ENCODE data around the gene USP6. TPM values are rescaled to one million over a fixed set of nuclear protein-coding genes. Genes with fewer than 3 reads are reported as not detected.
"Not testable (repeated sequence)": the region's sequence is repeated elsewhere in the genome, so short reads cannot be mapped to it uniquely, and the experiment has no call there.

Gene USP6
- total RNA-seq, 2 donors from 2014 or later, result 0.13 TPM

DNA sequence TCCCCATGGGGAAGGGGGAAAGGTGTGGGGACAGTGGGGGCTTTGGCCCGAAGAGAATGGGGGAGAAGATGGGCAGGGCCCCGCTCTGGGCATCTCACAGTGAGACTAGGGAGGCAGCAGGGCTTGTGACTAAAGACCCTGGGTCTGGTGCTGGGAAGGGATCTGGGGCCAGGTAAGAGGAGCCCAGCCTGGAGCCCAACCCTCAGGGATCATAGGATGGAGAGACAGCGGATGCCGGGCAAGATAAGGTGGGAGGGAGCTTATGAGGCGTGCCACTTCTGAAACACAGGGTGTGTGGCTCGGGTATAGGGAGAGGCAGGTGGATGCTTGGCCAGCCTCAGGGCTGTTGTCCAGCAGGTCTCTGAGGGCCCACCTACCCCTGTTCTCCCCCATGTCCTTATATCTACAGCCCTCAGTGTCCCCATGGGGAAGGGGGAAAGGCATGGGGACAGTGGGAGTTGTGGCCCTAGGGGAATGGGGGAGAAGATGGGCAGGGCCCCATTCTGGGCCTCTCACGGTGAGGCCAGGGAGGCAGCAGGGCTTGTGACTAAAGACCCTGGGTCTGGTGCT is 15.4 kb downstream of the USP6 start:
- Histone ChIP-seq H3K9me3 (ENCODE audit: control insufficient read depth, low read length) (no peaks in the 10 kb centered on the region), H3K27me3 (ENCODE audit: control insufficient read depth, insufficient read depth, low read length, poor library complexity, severe bottlenecking) (peaks cover 2% of the 10 kb centered on the region), H3K36me3 (ENCODE audit: control insufficient read depth, insufficient read depth, low read length) (no peaks in the 10 kb centered on the region), H3K9ac (ENCODE audit: extremely low read depth, low read length, poor library complexity, severe bottlenecking) (no peak overlapping the region), H3K4me1 (ENCODE audit: control insufficient read depth, insufficient read depth, low read length) (no peaks in the 10 kb centered on the region), H3K4me3 (ENCODE audit: low read length) (no peak overlapping the region), H3K27ac (ENCODE audit: low read depth, low read length) (no peak overlapping the region)
- TF ChIP-seq, protein P1, sequence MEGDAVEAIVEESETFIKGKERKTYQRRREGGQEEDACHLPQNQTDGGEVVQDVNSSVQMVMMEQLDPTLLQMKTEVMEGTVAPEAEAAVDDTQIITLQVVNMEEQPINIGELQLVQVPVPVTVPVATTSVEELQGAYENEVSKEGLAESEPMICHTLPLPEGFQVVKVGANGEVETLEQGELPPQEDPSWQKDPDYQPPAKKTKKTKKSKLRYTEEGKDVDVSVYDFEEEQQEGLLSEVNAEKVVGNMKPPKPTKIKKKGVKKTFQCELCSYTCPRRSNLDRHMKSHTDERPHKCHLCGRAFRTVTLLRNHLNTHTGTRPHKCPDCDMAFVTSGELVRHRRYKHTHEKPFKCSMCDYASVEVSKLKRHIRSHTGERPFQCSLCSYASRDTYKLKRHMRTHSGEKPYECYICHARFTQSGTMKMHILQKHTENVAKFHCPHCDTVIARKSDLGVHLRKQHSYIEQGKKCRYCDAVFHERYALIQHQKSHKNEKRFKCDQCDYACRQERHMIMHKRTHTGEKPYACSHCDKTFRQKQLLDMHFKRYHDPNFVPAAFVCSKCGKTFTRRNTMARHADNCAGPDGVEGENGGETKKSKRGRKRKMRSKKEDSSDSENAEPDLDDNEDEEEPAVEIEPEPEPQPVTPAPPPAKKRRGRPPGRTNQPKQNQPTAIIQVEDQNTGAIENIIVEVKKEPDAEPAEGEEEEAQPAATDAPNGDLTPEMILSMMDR (conservative IDR thresholded peaks at IDR 0.05), result no peak
- Mint-ChIP-seq H3K9me3 (no peaks in the 10 kb centered on the region), H3K27me3 (ENCODE audit: insufficient read depth) (peaks cover 46% of the 10 kb centered on the region), H3K4me3 (no peak overlapping the region), H3K4me1 (no peaks in the 10 kb centered on the region), H3K36me3 (ENCODE audit: low read depth) (no peaks in the 10 kb centered on the region), H3K27ac (no peak overlapping the region)
- DNase-seq, result no peak
- WGBS, 2 experiments (ENCODE audit: insufficient coverage in 1 of 2, insufficient read length in 1 of 2), result 86 to 92% methylated on average over 5 to 7 of the region's 7 CpGs

- not testable (repeated sequence) for H3K27ac ChIP-seq (ENCODE audit: low read depth, low read length); H3K4me3 Mint-ChIP-seq; H3K4me3 ChIP-seq (ENCODE audit: low read length); H3K4me1 Mint-ChIP-seq; H3K4me1 ChIP-seq (ENCODE audit: control insufficient read depth, insufficient read depth, low read length); H3K9ac ChIP-seq (ENCODE audit: extremely low read depth, low read length, poor library complexity, severe bottlenecking); H3K27ac Mint-ChIP-seq; H3K36me3 Mint-ChIP-seq (ENCODE audit: low read depth); H3K36me3 ChIP-seq (ENCODE audit: control insufficient read depth, insufficient read depth, low read length); H3K27me3 ChIP-seq (ENCODE audit: control insufficient read depth, insufficient read depth, low read length, poor library complexity, severe bottlenecking); H3K9me3 Mint-ChIP-seq; H3K9me3 ChIP-seq (ENCODE audit: control insufficient read depth, low read length)
- 80 to 87% methylated on average over 4 to 16 of the region's 16 CpGs for WGBS, 2 experiments (ENCODE audit: insufficient coverage in 1 of 2, insufficient read length in 1 of 2)
- DNase-seq, result peak; percentile 36
- H3K27me3 Mint-ChIP-seq (ENCODE audit: insufficient read depth), result peaks cover 45% of the 10 kb centered on the region
These were observed 16.1 kb downstream of the USP6 start for GRCh38 chr17:5131799-5132502.

DNA sequence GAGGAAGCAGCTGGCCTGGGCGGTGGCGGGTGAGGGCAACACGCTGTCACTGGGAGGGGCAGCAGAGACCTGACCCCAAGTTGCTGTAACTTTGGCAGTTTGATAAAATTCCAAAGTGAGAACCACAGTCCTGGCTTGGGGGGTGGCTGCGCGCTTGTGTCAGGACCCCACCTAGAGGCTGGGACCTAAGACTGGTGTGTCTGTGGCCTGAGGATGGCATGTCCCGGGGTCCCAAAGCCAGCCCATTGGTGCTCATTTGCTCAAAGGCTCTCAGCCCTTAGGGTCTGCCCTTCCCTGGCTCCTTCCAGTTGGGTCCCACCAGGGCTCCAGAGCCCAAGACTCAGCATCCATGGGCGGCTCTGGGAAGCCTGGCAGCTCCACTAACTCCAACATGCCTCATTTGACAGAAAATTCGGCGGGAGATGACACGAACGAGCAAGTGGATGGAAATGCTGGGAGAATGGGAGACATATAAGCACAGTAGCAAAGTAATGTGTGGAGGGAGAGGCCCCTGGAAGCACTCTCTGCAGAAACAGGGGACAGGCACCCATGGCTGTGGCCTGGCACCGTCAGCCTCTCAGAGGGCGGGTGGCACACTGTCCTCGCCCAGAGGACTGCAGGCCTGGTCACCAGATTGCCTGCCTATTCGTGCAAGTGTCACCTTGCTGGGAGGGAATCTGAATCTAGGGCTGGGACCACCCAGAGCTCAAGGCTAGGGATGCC is 16.8 kb downstream of the USP6 start:
- not testable (repeated sequence) for H3K9ac ChIP-seq (ENCODE audit: extremely low read depth, low read length, poor library complexity, severe bottlenecking); H3K4me3 Mint-ChIP-seq; H3K36me3 ChIP-seq (ENCODE audit: control insufficient read depth, insufficient read depth, low read length); H3K27ac Mint-ChIP-seq; H3K4me1 ChIP-seq (ENCODE audit: control insufficient read depth, insufficient read depth, low read length); H3K36me3 Mint-ChIP-seq (ENCODE audit: low read depth); H3K9me3 Mint-ChIP-seq; H3K27ac ChIP-seq (ENCODE audit: low read depth, low read length); H3K9me3 ChIP-seq (ENCODE audit: control insufficient read depth, low read length); H3K4me3 ChIP-seq (ENCODE audit: low read length); H3K4me1 Mint-ChIP-seq; H3K27me3 ChIP-seq (ENCODE audit: control insufficient read depth, insufficient read depth, low read length, poor library complexity, severe bottlenecking)
- peak; percentile 38 for DNase-seq
- peaks cover 40% of the 10 kb centered on the region for H3K27me3 Mint-ChIP-seq (ENCODE audit: insufficient read depth)
- 97 to 98% methylated on average over 6 to 15 of the region's 15 CpGs for WGBS, 2 experiments (ENCODE audit: insufficient coverage in 1 of 2, insufficient read length in 1 of 2)

DNA sequence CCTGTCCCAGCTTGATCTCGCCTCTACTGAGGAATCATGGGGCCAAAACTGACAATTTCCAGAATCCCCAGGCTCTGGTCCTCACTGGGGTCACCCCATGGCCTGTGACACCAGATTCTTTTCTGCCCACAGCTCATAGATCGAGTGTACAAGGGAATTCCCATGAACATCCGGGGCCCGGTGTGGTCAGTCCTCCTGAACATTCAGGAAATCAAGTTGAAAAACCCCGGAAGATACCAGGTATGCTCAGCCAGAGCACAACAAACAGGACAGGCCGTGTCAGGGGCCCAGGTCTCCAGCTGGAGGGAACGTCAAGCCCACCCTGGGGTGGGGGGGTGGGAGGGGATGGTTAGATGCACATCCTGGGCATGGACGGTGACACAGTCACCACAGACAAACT is 17.5 kb downstream of the USP6 start:
- H3K4me1 Mint-ChIP-seq, result no peaks in the 10 kb centered on the region

GRCh38 chr17:5133961-5134360 is 18.1 kb downstream of the USP6 start:
- H3K9me3 ChIP-seq (ENCODE audit: control insufficient read depth, low read length); H3K27ac Mint-ChIP-seq; H3K36me3 ChIP-seq (ENCODE audit: control insufficient read depth, insufficient read depth, low read length); H3K9me3 Mint-ChIP-seq; H3K36me3 Mint-ChIP-seq (ENCODE audit: low read depth); DNase-seq; H3K4me1 ChIP-seq (ENCODE audit: control insufficient read depth, insufficient read depth, low read length); H3K4me3 ChIP-seq (ENCODE audit: low read length); H3K27me3 ChIP-seq (ENCODE audit: control insufficient read depth, insufficient read depth, low read length, poor library complexity, severe bottlenecking); H3K4me1 Mint-ChIP-seq; H3K4me3 Mint-ChIP-seq; H3K9ac ChIP-seq (ENCODE audit: extremely low read depth, low read length, poor library complexity, severe bottlenecking); H3K27ac ChIP-seq (ENCODE audit: low read depth, low read length): not testable (repeated sequence)
- peaks cover 40% of the 10 kb centered on the region for H3K27me3 Mint-ChIP-seq (ENCODE audit: insufficient read depth)
- WGBS, 2 experiments (ENCODE audit: insufficient coverage in 1 of 2, insufficient read length in 1 of 2), result 95 to 100% methylated on average over 5 to 8 of the region's 8 CpGs

More for the DNA sequence above, 17.5 kb downstream of the USP6 start:
- no peak overlapping the region for H3K27ac ChIP-seq (ENCODE audit: low read depth, low read length)
- Mint-ChIP-seq H3K9me3 (no peaks in the 10 kb centered on the region), H3K36me3 (ENCODE audit: low read depth) (no peaks in the 10 kb centered on the region), H3K4me3 (no peak overlapping the region), H3K27ac (no peak overlapping the region), H3K27me3 (ENCODE audit: insufficient read depth) (peaks cover 39% of the 10 kb centered on the region)
- WGBS, 2 experiments (ENCODE audit: insufficient coverage in 1 of 2, insufficient read length in 1 of 2), result 90 to 100% methylated on average over 2 to 8 of the region's 8 CpGs
- H3K9me3 ChIP-seq (ENCODE audit: control insufficient read depth, low read length), result no peaks in the 10 kb centered on the region
- TF ChIP-seq, protein P1 (conservative IDR thresholded peaks at IDR 0.05), result no peak
- no peaks in the 10 kb centered on the region for H3K27me3 ChIP-seq (ENCODE audit: control insufficient read depth, insufficient read depth, low read length, poor library complexity, severe bottlenecking)
- no peaks in the 10 kb centered on the region for H3K4me1 ChIP-seq (ENCODE audit: control insufficient read depth, insufficient read depth, low read length)
- H3K9ac ChIP-seq (ENCODE audit: extremely low read depth, low read length, poor library complexity, severe bottlenecking), result no peak overlapping the region
- DNase-seq, result no peak
- no peak overlapping the region for H3K4me3 ChIP-seq (ENCODE audit: low read length)
- no peaks in the 10 kb centered on the region for H3K36me3 ChIP-seq (ENCODE audit: control insufficient read depth, insufficient read depth, low read length)
